Measurements from ENCODE around the gene SUCNR1.
"Not testable (repeated sequence)": the region's sequence is repeated elsewhere in the genome, so short reads cannot be mapped to it uniquely, and the experiment has no call there.

Gene SUCNR1

GRCh38 chr3:151839313-151839631, 34.2 kb upstream of the SUCNR1 start:
- no peak overlapping the region for H2BK5ac ChIP-seq (ENCODE audit: low read length)
- no peak overlapping the region for H3K56ac ChIP-seq (ENCODE audit: low read length)
- H3K4me1 ChIP-seq (ENCODE audit: control insufficient read depth, low read depth, low read length) = peaks cover 4% of the 10 kb centered on the region
- H2BK120ac ChIP-seq (ENCODE audit: low read depth, low read length) = no peak overlapping the region
- no peak overlapping the region for H3K18ac ChIP-seq (ENCODE audit: low read length)
- no peak overlapping the region for H2BK15ac ChIP-seq (replicated peaks; ENCODE audit: low read depth)
- H2AK5ac ChIP-seq (ENCODE audit: low read length) = no peak overlapping the region
- H4K5ac ChIP-seq (ENCODE audit: low read length) = no peak overlapping the region
- H3K36me3 ChIP-seq (ENCODE audit: control insufficient read depth, insufficient read depth, low read length) = no peaks in the 10 kb centered on the region
- no peak overlapping the region for H3K9ac ChIP-seq (ENCODE audit: low read length)
- H3K27me3 ChIP-seq (ENCODE audit: insufficient read depth, low read length, poor library complexity) = no peaks in the 10 kb centered on the region
- H3K79me2 ChIP-seq (ENCODE audit: control insufficient read depth, insufficient read depth, low read length) = no peaks in the 10 kb centered on the region
- no peak overlapping the region for H3K23ac ChIP-seq (ENCODE audit: low read length)
- no peak overlapping the region for H3K4me2 ChIP-seq (ENCODE audit: low read length)
- DNase-seq = no peak
- H3K4ac ChIP-seq (ENCODE audit: low read depth, low read length) = no peak overlapping the region
- H3K4me3 ChIP-seq (ENCODE audit: low read length) = no peak overlapping the region
- H3K27ac ChIP-seq (ENCODE audit: low read depth, low read length) = no peak overlapping the region
- no peaks in the 10 kb centered on the region for H3K79me1 ChIP-seq (ENCODE audit: low read length)
- WGBS (ENCODE audit: extremely low coverage, insufficient coverage, low lambda C conversion rate) = no CpG with 5 or more reads among the region's 1 CpG
- no peak overlapping the region for H4K8ac ChIP-seq (ENCODE audit: low read depth, low read length)

- Histone ChIP-seq H2BK120ac (ENCODE audit: low read depth, low read length) (no peak overlapping the region), H3K23ac (ENCODE audit: low read length) (no peak overlapping the region), H4K5ac (ENCODE audit: low read length) (no peak overlapping the region), H3K27me3 (ENCODE audit: insufficient read depth, low read length, poor library complexity) (no peaks in the 10 kb centered on the region), H4K8ac (ENCODE audit: low read depth, low read length) (no peak overlapping the region), H3K79me2 (ENCODE audit: control insufficient read depth, insufficient read depth, low read length) (no peaks in the 10 kb centered on the region), H2BK5ac (ENCODE audit: low read length) (no peak overlapping the region), H2AK5ac (ENCODE audit: low read length) (no peak overlapping the region), H3K4me3 (ENCODE audit: low read length) (no peak overlapping the region), H2BK15ac (replicated peaks; ENCODE audit: low read depth) (no peak overlapping the region), H3K36me3 (ENCODE audit: control insufficient read depth, insufficient read depth, low read length) (no peaks in the 10 kb centered on the region), H3K27ac (ENCODE audit: low read depth, low read length) (no peak overlapping the region), H3K79me1 (ENCODE audit: low read length) (no peaks in the 10 kb centered on the region), H3K4me1 (ENCODE audit: control insufficient read depth, low read depth, low read length) (no peaks in the 10 kb centered on the region), H3K4ac (ENCODE audit: low read depth, low read length) (no peak overlapping the region), H3K9ac (ENCODE audit: low read length) (no peak overlapping the region), H3K18ac (ENCODE audit: low read length) (no peak overlapping the region), H3K4me2 (ENCODE audit: low read length) (no peak overlapping the region), H3K56ac (ENCODE audit: low read length) (no peak overlapping the region)
- no peak for DNase-seq
- no CpG with 5 or more reads among the region's 6 CpGs for WGBS (ENCODE audit: extremely low coverage, insufficient coverage, low lambda C conversion rate)
Observed at GRCh38 chr3:151841801-151842200, 31.6 kb upstream of the SUCNR1 start.

- Histone ChIP-seq H3K4me2 (ENCODE audit: low read length) (no peak overlapping the region), H2BK15ac (replicated peaks; ENCODE audit: low read depth) (no peak overlapping the region), H3K18ac (ENCODE audit: low read length) (no peak overlapping the region), H3K4me3 (ENCODE audit: low read length) (no peak overlapping the region), H4K8ac (ENCODE audit: low read depth, low read length) (no peak overlapping the region), H3K36me3 (ENCODE audit: control insufficient read depth, insufficient read depth, low read length) (no peaks in the 10 kb centered on the region), H3K9ac (ENCODE audit: low read length) (no peak overlapping the region), H2BK5ac (ENCODE audit: low read length) (no peak overlapping the region), H3K23ac (ENCODE audit: low read length) (no peak overlapping the region), H3K79me1 (ENCODE audit: low read length) (no peaks in the 10 kb centered on the region), H3K4ac (ENCODE audit: low read depth, low read length) (no peak overlapping the region), H3K27ac (ENCODE audit: low read depth, low read length) (no peak overlapping the region), H2BK120ac (ENCODE audit: low read depth, low read length) (no peak overlapping the region), H3K56ac (ENCODE audit: low read length) (no peak overlapping the region), H3K4me1 (ENCODE audit: control insufficient read depth, low read depth, low read length) (no peaks in the 10 kb centered on the region), H2AK5ac (ENCODE audit: low read length) (no peak overlapping the region), H3K27me3 (ENCODE audit: insufficient read depth, low read length, poor library complexity) (no peaks in the 10 kb centered on the region), H3K79me2 (ENCODE audit: control insufficient read depth, insufficient read depth, low read length) (no peaks in the 10 kb centered on the region), H4K5ac (ENCODE audit: low read length) (no peak overlapping the region)
- no peak for DNase-seq
- WGBS (ENCODE audit: extremely low coverage, insufficient coverage, low lambda C conversion rate) = no CpG with 5 or more reads among the region's 1 CpG
Observed at GRCh38 chr3:151843275-151843674, 30.2 kb upstream of the SUCNR1 start.

DNA sequence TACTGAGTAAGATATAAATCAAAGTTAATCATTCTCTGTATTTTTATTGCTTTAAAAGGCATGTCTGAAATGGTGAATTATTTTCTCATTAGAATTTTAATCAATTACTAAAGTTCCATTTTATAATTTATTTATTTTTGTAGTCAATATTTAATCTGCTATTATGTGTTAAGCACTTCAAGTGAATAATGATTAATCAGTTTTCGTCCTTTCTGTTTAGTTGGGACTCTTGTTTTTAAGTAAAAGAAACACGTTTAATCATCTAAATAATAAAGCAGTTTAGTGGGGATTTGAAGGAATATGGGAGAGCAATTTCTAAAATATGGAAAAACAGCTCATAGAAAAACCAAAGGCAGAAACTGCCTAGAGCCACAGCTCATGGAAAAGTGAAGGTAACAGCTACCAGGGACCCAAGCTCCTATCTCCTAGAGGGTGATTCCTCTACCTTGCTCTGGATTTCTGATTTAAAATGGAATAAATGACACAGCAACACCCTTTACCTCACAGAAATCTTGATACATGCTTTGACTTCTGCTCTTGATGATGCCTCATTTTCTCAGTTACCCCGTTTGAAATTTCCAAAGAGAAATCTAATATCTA, 28.0 kb upstream of the SUCNR1 start:
- Histone ChIP-seq H3K27ac (ENCODE audit: low read depth, low read length) (no peak overlapping the region), H3K79me1 (ENCODE audit: low read length) (no peaks in the 10 kb centered on the region), H3K36me3 (ENCODE audit: control insufficient read depth, insufficient read depth, low read length) (no peaks in the 10 kb centered on the region), H3K4me2 (ENCODE audit: low read length) (no peak overlapping the region), H3K56ac (ENCODE audit: low read length) (no peak overlapping the region), H2BK5ac (ENCODE audit: low read length) (no peak overlapping the region), H4K8ac (ENCODE audit: low read depth, low read length) (no peak overlapping the region), H3K9ac (ENCODE audit: low read length) (no peak overlapping the region), H3K27me3 (ENCODE audit: insufficient read depth, low read length, poor library complexity) (no peaks in the 10 kb centered on the region), H3K4me1 (ENCODE audit: control insufficient read depth, low read depth, low read length) (no peaks in the 10 kb centered on the region), H4K5ac (ENCODE audit: low read length) (no peak overlapping the region), H3K4ac (ENCODE audit: low read depth, low read length) (no peak overlapping the region), H2AK5ac (ENCODE audit: low read length) (no peak overlapping the region), H3K4me3 (ENCODE audit: low read length) (no peak overlapping the region), H3K79me2 (ENCODE audit: control insufficient read depth, insufficient read depth, low read length) (no peaks in the 10 kb centered on the region), H2BK120ac (ENCODE audit: low read depth, low read length) (no peak overlapping the region), H2BK15ac (replicated peaks; ENCODE audit: low read depth) (no peak overlapping the region), H3K18ac (ENCODE audit: low read length) (no peak overlapping the region), H3K23ac (ENCODE audit: low read length) (no peak overlapping the region)
- no CpG with 5 or more reads among the region's 3 CpGs for WGBS (ENCODE audit: extremely low coverage, insufficient coverage, low lambda C conversion rate)
- no peak for DNase-seq

DNA sequence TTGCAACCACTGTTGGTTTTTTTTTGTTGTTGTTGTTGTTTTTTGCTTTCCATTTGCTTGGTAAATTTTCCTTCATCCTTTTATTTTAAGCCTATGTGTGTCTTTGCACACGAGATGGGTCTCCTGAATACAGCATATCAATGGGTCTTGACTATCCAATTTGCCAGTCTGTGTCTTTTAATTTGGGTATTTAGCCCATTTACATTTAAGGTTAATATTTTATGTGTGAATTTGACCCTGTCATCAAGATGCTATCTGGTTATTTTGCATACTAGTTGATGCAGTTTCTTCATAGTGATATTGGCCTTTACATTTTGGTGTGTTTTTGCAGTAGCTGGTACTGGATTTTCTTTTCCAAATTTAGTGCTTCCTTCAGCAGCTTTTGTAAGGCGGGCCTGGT, 23.4 kb upstream of the SUCNR1 start:
- not testable (repeated sequence) for H2BK5ac ChIP-seq (ENCODE audit: low read length); H3K27me3 ChIP-seq (ENCODE audit: insufficient read depth, low read length, poor library complexity); H3K79me2 ChIP-seq (ENCODE audit: control insufficient read depth, insufficient read depth, low read length); H3K9ac ChIP-seq (ENCODE audit: low read length); H3K79me1 ChIP-seq (ENCODE audit: low read length); H3K4me2 ChIP-seq (ENCODE audit: low read length); H4K5ac ChIP-seq (ENCODE audit: low read length); H2BK15ac ChIP-seq (replicated peaks; ENCODE audit: low read depth); H3K23ac ChIP-seq (ENCODE audit: low read length); H3K18ac ChIP-seq (ENCODE audit: low read length); H3K27ac ChIP-seq (ENCODE audit: low read depth, low read length); H3K4ac ChIP-seq (ENCODE audit: low read depth, low read length); H2AK5ac ChIP-seq (ENCODE audit: low read length); DNase-seq; H2BK120ac ChIP-seq (ENCODE audit: low read depth, low read length); H3K4me3 ChIP-seq (ENCODE audit: low read length); H4K8ac ChIP-seq (ENCODE audit: low read depth, low read length); H3K36me3 ChIP-seq (ENCODE audit: control insufficient read depth, insufficient read depth, low read length); H3K4me1 ChIP-seq (ENCODE audit: control insufficient read depth, low read depth, low read length); H3K56ac ChIP-seq (ENCODE audit: low read length)
- no CpG with 5 or more reads among the region's 2 CpGs for WGBS (ENCODE audit: extremely low coverage, insufficient coverage, low lambda C conversion rate)

- no peaks in the 10 kb centered on the region for H3K79me1 ChIP-seq (ENCODE audit: low read length)
- H3K56ac ChIP-seq (ENCODE audit: low read length) = no peak overlapping the region
- H3K27ac ChIP-seq (ENCODE audit: low read depth, low read length) = no peak overlapping the region
- H3K9ac ChIP-seq (ENCODE audit: low read length) = no peak overlapping the region
- DNase-seq = peak; percentile 48
- H3K36me3 ChIP-seq (ENCODE audit: control insufficient read depth, insufficient read depth, low read length) = no peaks in the 10 kb centered on the region
- no peak overlapping the region for H4K8ac ChIP-seq (ENCODE audit: low read depth, low read length)
- H3K4me1 ChIP-seq (ENCODE audit: control insufficient read depth, low read depth, low read length) = no peaks in the 10 kb centered on the region
- H3K4me3 ChIP-seq (ENCODE audit: low read length) = no peak overlapping the region
- H2BK120ac ChIP-seq (ENCODE audit: low read depth, low read length) = no peak overlapping the region
- no peak overlapping the region for H3K23ac ChIP-seq (ENCODE audit: low read length)
- H2BK15ac ChIP-seq (replicated peaks; ENCODE audit: low read depth) = no peak overlapping the region
- H3K79me2 ChIP-seq (ENCODE audit: control insufficient read depth, insufficient read depth, low read length) = no peaks in the 10 kb centered on the region
- no peak overlapping the region for H2BK5ac ChIP-seq (ENCODE audit: low read length)
- no peak overlapping the region for H3K4ac ChIP-seq (ENCODE audit: low read depth, low read length)
- H2AK5ac ChIP-seq (ENCODE audit: low read length) = no peak overlapping the region
- H4K5ac ChIP-seq (ENCODE audit: low read length) = no peak overlapping the region
- H3K4me2 ChIP-seq (ENCODE audit: low read length) = no peak overlapping the region
- no peak overlapping the region for H3K18ac ChIP-seq (ENCODE audit: low read length)
- no peaks in the 10 kb centered on the region for H3K27me3 ChIP-seq (ENCODE audit: insufficient read depth, low read length, poor library complexity)
- no CpG with 5 or more reads among the region's 11 CpGs for WGBS (ENCODE audit: extremely low coverage, insufficient coverage, low lambda C conversion rate)
Observed at GRCh38 chr3:151852074-151852811, 21.2 kb upstream of the SUCNR1 start.
